Omental fat pad (tissue), 4 donors: ENCODE measurements around the gene GPX6. TPM values are rescaled to one million over a fixed set of nuclear protein-coding genes. Genes with fewer than 3 reads are reported as not detected.

Experiments
- ATAC-seq: fragments of 150-250 bp; one replicate; pipeline ENCODE4 v1.9.1; 2016; ENCODE audit warnings: mild to moderate bottlenecking, moderate library complexity; ENCODE audit not compliant: low FRiP score
- DNase-seq: peaks from one replicate; pipeline ENCODE4 v3.0.0-alpha.2; 2019; ENCODE audit warnings: low spot score
- total RNA-seq, 4 donors: library from RNA; depleted of rRNA; stranded (reverse); fragments of >200 nt; gene quantifications; one replicate each; pipeline ENCODE4 v1.1.0, GENCODE V29; 2016
- TF ChIP-seq, protein P1 (sequence below), 3 donors: fragments of 450-650 bp; IDR thresholded peaks; one replicate each; pipeline ENCODE4 v1.5.1; 2016 to 2017; ENCODE audit warnings: antibody characterized with exemption in 3 of 3, mild to moderate bottlenecking in 3 of 3, moderate library complexity in 2 of 3

The GPX6 gene
- not detected for total RNA-seq

DNA sequence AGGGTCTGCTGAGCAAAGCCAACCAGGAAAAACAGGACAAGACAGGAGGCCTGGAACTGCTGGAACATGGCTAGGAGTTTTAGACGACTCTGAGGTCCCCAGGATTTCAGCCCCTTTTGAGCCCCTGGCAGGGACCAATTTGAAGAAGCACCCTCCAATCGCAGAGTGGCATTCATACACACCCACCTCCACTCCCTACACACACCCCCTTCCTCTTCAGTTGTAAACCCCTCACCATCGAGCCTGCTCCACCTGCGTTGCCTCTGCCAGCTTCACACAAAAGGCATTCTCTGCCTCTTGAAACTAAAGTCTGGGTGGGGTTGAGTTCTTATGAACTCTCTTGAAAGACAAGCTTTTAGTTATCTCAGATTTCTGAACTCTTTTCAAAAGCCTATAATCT, at the start of gene GPX6:
Gene GPX6, minus strand, starts transcription at position 118 of the 400 bp plus-strand sequence. Its CDS starts 50 bp downstream, at position 68.
- DNase-seq (no peak), ATAC-seq (no peak)
- TF ChIP-seq, protein P1, sequence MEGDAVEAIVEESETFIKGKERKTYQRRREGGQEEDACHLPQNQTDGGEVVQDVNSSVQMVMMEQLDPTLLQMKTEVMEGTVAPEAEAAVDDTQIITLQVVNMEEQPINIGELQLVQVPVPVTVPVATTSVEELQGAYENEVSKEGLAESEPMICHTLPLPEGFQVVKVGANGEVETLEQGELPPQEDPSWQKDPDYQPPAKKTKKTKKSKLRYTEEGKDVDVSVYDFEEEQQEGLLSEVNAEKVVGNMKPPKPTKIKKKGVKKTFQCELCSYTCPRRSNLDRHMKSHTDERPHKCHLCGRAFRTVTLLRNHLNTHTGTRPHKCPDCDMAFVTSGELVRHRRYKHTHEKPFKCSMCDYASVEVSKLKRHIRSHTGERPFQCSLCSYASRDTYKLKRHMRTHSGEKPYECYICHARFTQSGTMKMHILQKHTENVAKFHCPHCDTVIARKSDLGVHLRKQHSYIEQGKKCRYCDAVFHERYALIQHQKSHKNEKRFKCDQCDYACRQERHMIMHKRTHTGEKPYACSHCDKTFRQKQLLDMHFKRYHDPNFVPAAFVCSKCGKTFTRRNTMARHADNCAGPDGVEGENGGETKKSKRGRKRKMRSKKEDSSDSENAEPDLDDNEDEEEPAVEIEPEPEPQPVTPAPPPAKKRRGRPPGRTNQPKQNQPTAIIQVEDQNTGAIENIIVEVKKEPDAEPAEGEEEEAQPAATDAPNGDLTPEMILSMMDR (IDR thresholded peaks at IDR 0.05) = no peak

- ATAC-seq (no peak), DNase-seq (no peak)
- TF ChIP-seq, protein P1 (IDR thresholded peaks at IDR 0.05) = no peak
Observed at GRCh38 chr6:28563430-28564095, 48.0 kb upstream of the GPX6 start.

DNA sequence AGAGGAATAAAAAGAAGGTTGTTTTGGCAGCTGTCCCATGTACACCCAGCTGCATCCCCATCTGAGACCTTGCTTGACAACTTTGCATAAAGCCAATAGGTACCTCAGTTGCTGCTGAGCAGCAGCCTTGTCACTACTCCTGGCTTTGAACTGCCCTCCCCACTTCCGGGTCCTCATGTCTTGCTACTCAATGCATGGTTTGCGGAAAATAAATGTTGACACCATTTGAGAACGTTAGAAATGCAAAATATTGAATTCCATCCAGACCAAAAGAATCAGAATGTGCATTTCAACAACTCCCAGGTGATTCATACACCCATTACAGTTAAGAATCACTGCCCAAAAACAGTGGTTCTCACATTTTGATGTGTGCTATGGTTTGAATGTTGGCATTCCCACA, 43.0 kb upstream of the GPX6 start:
- TF ChIP-seq, protein P1 (IDR thresholded peaks at IDR 0.05) = no peak
- ATAC-seq = no peak
- no peak for DNase-seq

DNA sequence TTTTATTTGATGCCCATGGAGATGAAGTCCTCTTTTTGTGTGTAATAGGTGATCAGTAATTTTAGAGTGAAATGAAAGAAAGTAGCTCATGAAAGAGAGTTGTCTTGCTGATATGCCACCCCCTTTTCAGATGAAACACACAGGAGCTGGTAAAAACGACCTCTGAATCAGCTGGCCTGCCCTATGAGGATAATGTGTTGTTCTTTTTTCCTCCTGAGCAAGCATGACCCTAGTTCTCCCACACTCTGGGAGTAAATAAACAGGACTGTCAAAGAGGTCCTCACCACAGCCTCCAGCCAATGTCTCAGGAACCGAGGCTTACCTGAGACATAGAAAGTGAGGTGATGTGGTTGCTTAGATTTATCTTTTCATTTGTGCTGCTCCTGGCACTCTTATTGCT, 39.5 kb upstream of the GPX6 start:
- TF ChIP-seq, protein P1 (IDR thresholded peaks at IDR 0.05) = no peak
- no peak for DNase-seq
- ATAC-seq = no peak

DNA sequence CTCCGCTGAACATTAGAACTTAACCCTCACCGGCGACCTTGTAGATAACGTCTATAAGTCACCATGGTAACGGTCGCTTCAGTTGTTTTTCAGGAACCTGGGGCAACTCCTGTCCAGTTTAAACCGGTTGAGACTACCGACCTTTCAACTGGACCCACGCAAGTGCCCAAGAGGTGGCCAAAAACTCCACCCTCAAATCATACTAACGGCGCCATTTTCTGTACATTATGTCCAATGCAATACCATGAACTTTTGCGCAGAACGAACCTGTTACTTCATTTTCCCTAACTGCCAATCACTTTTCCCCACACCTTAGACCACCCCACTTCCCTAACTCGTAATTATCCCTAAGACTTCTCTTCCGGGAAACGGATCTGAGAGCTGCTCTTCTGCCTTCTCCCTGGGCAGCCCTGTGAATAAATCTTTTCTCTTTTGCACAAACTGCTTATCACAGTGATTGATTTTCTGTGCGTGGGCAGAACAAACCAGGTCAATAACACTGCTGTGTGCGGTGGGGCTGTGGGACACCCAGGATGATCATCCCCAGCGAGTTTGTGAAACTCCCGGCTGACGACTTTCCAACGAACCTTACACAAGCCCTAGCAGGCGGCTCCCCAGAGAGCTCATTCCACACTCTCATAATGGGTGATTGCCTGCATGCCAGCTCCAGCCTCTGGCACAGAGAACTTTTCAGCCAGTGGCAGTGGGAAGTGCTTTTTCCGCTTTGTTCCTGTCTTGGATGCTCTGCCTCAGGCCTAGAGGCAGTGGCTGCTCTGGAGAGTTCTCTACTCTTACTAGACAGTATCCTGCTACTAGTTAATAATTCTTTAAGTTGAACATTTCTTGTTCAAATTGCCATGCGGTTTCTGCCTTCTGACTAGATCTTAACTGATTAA, 38.6 kb upstream of the GPX6 start:
- no peak for ATAC-seq

GRCh38 chr6:28553384-28553985, 37.9 kb upstream of the GPX6 start:
- TF ChIP-seq, protein P1 (IDR thresholded peaks at IDR 0.05) = no peak
- ATAC-seq (no peak), DNase-seq (no peak)

More for the DNA sequence above, 38.6 kb upstream of the GPX6 start:
- TF ChIP-seq, protein P1 (IDR thresholded peaks at IDR 0.05) = no peak
- DNase-seq = no peak
